Upper lobe of right lung (tissue), 1 donor: ENCODE data around the gene PPP4R4. TPM values are rescaled to one million over a fixed set of nuclear protein-coding genes. Genes with fewer than 3 reads are reported as not detected.

ENCODE experiments used
- ATAC-seq: fragments of 200-7000 bp; cut with Tn5 transposase; one replicate; pipeline ENCODE4 v1.9.1; 2020; ENCODE audit warnings: mild to moderate bottlenecking, moderate library complexity
- DNase-seq: peaks from one replicate; pipeline ENCODE4 v3.0.0-alpha.2; 2020
- H3K27ac ChIP-seq: fragments of 200-600 bp; one replicate; pipeline ENCODE4 v1.8.0; 2022
- H3K27me3 ChIP-seq: fragments of 200-600 bp; one replicate; pipeline ENCODE4 v1.8.0; 2022; ENCODE audit warnings: mild to moderate bottlenecking
- H3K36me3 ChIP-seq: fragments of 200-600 bp; one replicate; pipeline ENCODE4 v1.8.0; 2022
- H3K4me1 ChIP-seq: fragments of 200-600 bp; one replicate; pipeline ENCODE4 v1.8.0; 2022
- H3K4me3 ChIP-seq: fragments of 200-600 bp; one replicate; pipeline ENCODE4 v1.8.0; 2022; ENCODE audit warnings: mild to moderate bottlenecking
- H3K9me3 ChIP-seq: fragments of 200-600 bp; one replicate; pipeline ENCODE4 v1.8.0; 2022
- intact Hi-C: fragments of 100-400 bp; cut with DNase I; formaldehyde crosslinking; loops from one replicate; pipeline ENCODE4 v1.11.0; 2022
- long read RNA-seq: library from polyadenylated mRNA; unstranded; transcript quantifications from one replicate; pipeline ENCODE4 v2.0.0, GENCODE V29; 2021
- total RNA-seq: library from RNA; stranded (reverse); fragmentation: NEBNext Ultra II Directional; extraction: Animal tissue kit (Norgen Biotek cat#: 25700); gene quantifications from one replicate; pipeline ENCODE4 v1.2.1, GENCODE V29; 2021
- TF ChIP-seq, protein P1 (sequence below): fragments of 200-600 bp; IDR thresholded peaks from one replicate; pipeline ENCODE4 v1.8.0; 2022; ENCODE audit warnings: antibody characterized with exemption
- donor health status: DM: no; HTN: yes; CAD: no; lungs with severe emphysema.

PPP4R4 gene
- 2.2 TPM for total RNA-seq
- long read RNA-seq, partial matches to known transcripts: 0 of 2 reads
- long read RNA-seq, other reads (novel, unspliced or antisense): 1 of 2 reads

DNA sequence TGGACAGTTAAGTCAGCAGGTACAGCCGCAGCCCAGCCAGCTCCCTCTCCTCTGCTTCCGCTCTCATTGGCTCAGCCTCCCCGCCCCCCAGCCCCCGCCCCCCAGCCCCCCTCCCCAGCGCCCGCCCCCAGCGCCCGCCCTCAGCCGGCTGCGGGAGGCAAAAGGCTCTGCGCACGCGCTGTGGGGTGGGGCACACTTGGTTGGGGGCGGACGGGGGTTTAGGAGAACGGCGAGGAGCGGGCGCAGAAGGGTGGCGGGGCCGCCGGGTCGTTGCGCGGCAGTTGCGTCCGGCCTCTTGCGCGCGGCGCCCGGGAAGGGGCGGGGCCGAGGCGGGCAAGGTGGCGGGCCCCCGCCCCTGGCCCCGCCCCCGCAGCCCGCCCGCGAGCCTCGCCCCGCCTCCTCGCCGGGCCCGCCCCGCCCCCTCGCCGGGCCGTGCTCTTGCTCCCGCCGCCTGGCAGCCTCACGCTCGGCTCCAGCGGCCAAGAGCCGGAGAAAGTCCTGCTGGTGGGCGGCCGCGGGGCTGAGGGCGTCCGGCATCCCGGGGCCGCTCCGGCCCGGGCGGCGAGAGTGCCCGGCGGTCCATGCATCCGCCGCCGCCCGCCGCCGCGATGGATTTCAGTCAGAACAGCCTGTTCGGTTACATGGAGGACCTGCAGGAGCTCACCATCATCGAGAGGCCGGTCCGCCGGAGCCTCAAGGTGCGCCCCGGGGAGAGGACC, at the start of gene PPP4R4:
PPP4R4 (plus strand) TSS at position 438 of the 719 bp plus-strand sequence; CDS start at position 582, 144 bp downstream.
- intact Hi-C loops: no loop called here
- peak; percentile 97 for DNase-seq
- H3K27me3 ChIP-seq: peaks cover 44% of the 10 kb centered on the region

GRCh38 chr14:94124582-94125377, 49.3 kb upstream of the PPP4R4 start:
- no peaks in the 10 kb centered on the region for H3K27me3 ChIP-seq
- intact Hi-C loops: no loop called here
- DNase-seq (no peak), ATAC-seq (no peak)
- TF ChIP-seq, protein P1, sequence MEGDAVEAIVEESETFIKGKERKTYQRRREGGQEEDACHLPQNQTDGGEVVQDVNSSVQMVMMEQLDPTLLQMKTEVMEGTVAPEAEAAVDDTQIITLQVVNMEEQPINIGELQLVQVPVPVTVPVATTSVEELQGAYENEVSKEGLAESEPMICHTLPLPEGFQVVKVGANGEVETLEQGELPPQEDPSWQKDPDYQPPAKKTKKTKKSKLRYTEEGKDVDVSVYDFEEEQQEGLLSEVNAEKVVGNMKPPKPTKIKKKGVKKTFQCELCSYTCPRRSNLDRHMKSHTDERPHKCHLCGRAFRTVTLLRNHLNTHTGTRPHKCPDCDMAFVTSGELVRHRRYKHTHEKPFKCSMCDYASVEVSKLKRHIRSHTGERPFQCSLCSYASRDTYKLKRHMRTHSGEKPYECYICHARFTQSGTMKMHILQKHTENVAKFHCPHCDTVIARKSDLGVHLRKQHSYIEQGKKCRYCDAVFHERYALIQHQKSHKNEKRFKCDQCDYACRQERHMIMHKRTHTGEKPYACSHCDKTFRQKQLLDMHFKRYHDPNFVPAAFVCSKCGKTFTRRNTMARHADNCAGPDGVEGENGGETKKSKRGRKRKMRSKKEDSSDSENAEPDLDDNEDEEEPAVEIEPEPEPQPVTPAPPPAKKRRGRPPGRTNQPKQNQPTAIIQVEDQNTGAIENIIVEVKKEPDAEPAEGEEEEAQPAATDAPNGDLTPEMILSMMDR: no peak
- no peak overlapping the region for H3K4me3 ChIP-seq
- H3K36me3 ChIP-seq: no peaks in the 10 kb centered on the region
- H3K4me1 ChIP-seq: peaks cover 1% of the 10 kb centered on the region
- no peaks in the 10 kb centered on the region for H3K9me3 ChIP-seq
- H3K27ac ChIP-seq: no peak overlapping the region

More for the DNA sequence above, at the start of gene PPP4R4:
- Histone ChIP-seq H3K9me3 (no peaks in the 10 kb centered on the region), H3K4me1 (peaks cover 7% of the 10 kb centered on the region), H3K27ac (peak within 1 kb of the TSS; percentile 37), H3K36me3 (no peaks in the 10 kb centered on the region), H3K4me3 (peak within 1 kb of the TSS; percentile 65)
- peak; percentile 96 for ATAC-seq
- TF ChIP-seq, protein P1: no peak

- Histone ChIP-seq H3K4me3 (no peak overlapping the region), H3K27ac (no peak overlapping the region), H3K36me3 (no peaks in the 10 kb centered on the region), H3K4me1 (peaks cover 8% of the 10 kb centered on the region), H3K27me3 (no peaks in the 10 kb centered on the region), H3K9me3 (no peaks in the 10 kb centered on the region)
- ATAC-seq: no peak
- DNase-seq: no peak
- TF ChIP-seq, protein P1: no peak
- intact Hi-C loops: no loop called here
Observed at GRCh38 chr14:94125659-94126418, 48.3 kb upstream of the PPP4R4 start.

DNA sequence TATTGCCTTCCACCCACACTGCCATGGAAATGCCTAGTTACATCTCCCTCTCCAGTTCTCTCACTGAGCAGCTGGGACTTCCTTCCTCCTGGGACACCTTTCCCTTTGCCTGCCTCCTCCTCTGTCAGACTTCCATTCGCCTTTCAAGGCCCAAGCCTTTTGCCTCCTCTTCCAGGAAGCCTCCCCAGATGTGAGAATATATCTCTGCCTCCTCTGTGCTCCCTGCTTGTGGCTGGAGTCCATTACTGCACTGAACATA, 47.8 kb upstream of the PPP4R4 start:
- Histone ChIP-seq H3K4me1 (peaks cover 8% of the 10 kb centered on the region), H3K9me3 (no peaks in the 10 kb centered on the region), H3K27me3 (no peaks in the 10 kb centered on the region), H3K4me3 (no peak overlapping the region), H3K27ac (no peak overlapping the region), H3K36me3 (no peaks in the 10 kb centered on the region)
- TF ChIP-seq, protein P1: no peak
- no peak for DNase-seq
- ATAC-seq: no peak
- intact Hi-C loops: no loop called here

DNA sequence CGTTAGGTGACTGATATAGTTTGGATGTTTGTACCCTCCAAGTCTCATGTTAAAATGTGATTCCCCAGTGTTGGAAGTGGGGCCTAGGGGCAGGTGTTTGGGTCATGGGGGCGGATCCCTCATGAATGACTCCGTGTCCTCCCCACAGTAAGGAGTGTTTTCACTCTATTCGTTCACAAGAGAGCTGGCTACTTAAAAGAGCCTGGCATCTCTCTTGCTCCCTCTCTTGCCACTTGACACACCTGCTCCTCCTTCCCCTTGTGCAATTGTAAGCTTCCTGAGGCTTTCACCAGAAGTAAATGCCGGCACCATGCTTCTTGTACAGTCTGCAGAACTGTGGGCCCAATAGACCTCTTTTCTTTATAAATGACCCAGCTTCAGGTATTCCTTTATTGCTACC, 47.3 kb upstream of the PPP4R4 start:
- Histone ChIP-seq H3K4me3 (no peak overlapping the region), H3K27me3 (no peaks in the 10 kb centered on the region), H3K36me3 (no peaks in the 10 kb centered on the region), H3K4me1 (peaks cover 8% of the 10 kb centered on the region), H3K27ac (no peak overlapping the region), H3K9me3 (no peaks in the 10 kb centered on the region)
- no peak for DNase-seq
- TF ChIP-seq, protein P1: no peak
- intact Hi-C loops: no loop called here
- no peak for ATAC-seq
